Stimulated activated CD8-positive, alpha-beta memory T cell treated with anti-CD3 and anti-CD28 coated beads, Interleukin-12 subunit alpha, Interleukin-12 subunit beta, amount 100 ng/mL, for 24 hours (primary cell): ENCODE measurements around the gene BUD31.

Experiments used
- DNase-seq: peaks from one replicate; pipeline ENCODE4 v3.0.0-alpha.2; 2020; ENCODE audit errors: extremely low read depth

BUD31 gene

GRCh38 chr7:99433158-99433557 lies 24.4 kb downstream of the BUD31 start:
- no peak for DNase-seq

GRCh38 chr7:99437946-99438572 lies 29.3 kb downstream of the BUD31 start:
- DNase-seq: no peak

- DNase-seq: peak; percentile 85
Observed at GRCh38 chr7:99438573-99439480, 30.1 kb downstream of the BUD31 start, which contains the start of the genes CPSF4 and PTCD1. CPSF4 (plus strand) TSS chr7:99438943; CDS start chr7:99439083, 140 bp downstream. PTCD1 (minus strand) TSS chr7:99438798; CDS start chr7:99435242, 3,556 bp downstream.

- no peak for DNase-seq
Observed at GRCh38 chr7:99440195-99440594, 31.4 kb downstream of the BUD31 start.

GRCh38 chr7:99446096-99446495 lies 37.3 kb downstream of the BUD31 start:
- no peak for DNase-seq

GRCh38 chr7:99447943-99448342 lies 39.2 kb downstream of the BUD31 start:
- no peak for DNase-seq

- DNase-seq: no peak
Observed at GRCh38 chr7:99448855-99449254, 40.1 kb downstream of the BUD31 start.

GRCh38 chr7:99449326-99449725 lies 40.6 kb downstream of the BUD31 start:
- DNase-seq: no peak

- DNase-seq: no peak
Observed at GRCh38 chr7:99451936-99452335, 43.2 kb downstream of the BUD31 start.

- DNase-seq: no peak
Observed at GRCh38 chr7:99452541-99452940, 43.8 kb downstream of the BUD31 start.

GRCh38 chr7:99453105-99453504 lies 44.3 kb downstream of the BUD31 start:
- DNase-seq: no peak

- DNase-seq: no peak
Observed at GRCh38 chr7:99455874-99456273, 47.1 kb downstream of the BUD31 start.

- no peak for DNase-seq
Observed at GRCh38 chr7:99456288-99456687, 47.5 kb downstream of the BUD31 start.

- no peak for DNase-seq
Observed at GRCh38 chr7:99457050-99457649, 48.4 kb downstream of the BUD31 start.

GRCh38 chr7:99457650-99458493 lies 49.1 kb downstream of the BUD31 start:
- no peak for DNase-seq

- DNase-seq: no peak
Observed at GRCh38 chr7:99459087-99459486, 50.3 kb downstream of the BUD31 start.

- no peak for DNase-seq
Observed at GRCh38 chr7:99460651-99461050, 51.9 kb downstream of the BUD31 start.

- no peak for DNase-seq
Observed at GRCh38 chr7:99461221-99461620, 52.5 kb downstream of the BUD31 start.

GRCh38 chr7:99465421-99465768 lies 56.6 kb downstream of the BUD31 start:
- no peak for DNase-seq

GRCh38 chr7:99468336-99468918 lies 59.7 kb downstream of the BUD31 start:
- DNase-seq: no peak
